CD4-positive, alpha-beta T cell treated with Interleukin-6 at 100 ng/mL for 8 hours (primary cell): Measurements from ENCODE around the gene RNF123.

Experiments
- DNase-seq: peaks from one replicate; pipeline ENCODE4 v3.0.0-alpha.2; 2020; ENCODE audit warnings: mixed read lengths, low spot score

Gene RNF123

GRCh38 chr3:49750056-49750455 is 60.7 kb downstream of the RNF123 start:
- DNase-seq, result no peak

GRCh38 chr3:49751501-49751900 is 62.1 kb downstream of the RNF123 start:
- no peak for DNase-seq

- no peak for DNase-seq
Measured at GRCh38 chr3:49754536-49754935, 65.2 kb downstream of the RNF123 start.

GRCh38 chr3:49756036-49756435 is 66.7 kb downstream of the RNF123 start:
- DNase-seq, result no peak

- DNase-seq, result no peak
Measured at GRCh38 chr3:49757197-49757596, 67.8 kb downstream of the RNF123 start.

GRCh38 chr3:49759226-49759625 is 69.9 kb downstream of the RNF123 start:
- no peak for DNase-seq

GRCh38 chr3:49761661-49762060 is 72.3 kb downstream of the RNF123 start:
- DNase-seq, result no peak

GRCh38 chr3:49763981-49764380 is 74.6 kb downstream of the RNF123 start:
- no peak for DNase-seq

GRCh38 chr3:49769286-49769915 is 80.0 kb downstream of the RNF123 start:
- no peak for DNase-seq

GRCh38 chr3:49769926-49770325 is 80.6 kb downstream of the RNF123 start:
- DNase-seq, result no peak
